GM12874 (cell line): ENCODE results near the gene SSMEM1.

Source experiments
- CTCF ChIP-seq: IDR thresholded peaks from 2 replicates; pipeline ENCODE4 v1.5.1; 2011; ENCODE audit warnings: low read depth, mild to moderate bottlenecking, control low read depth, low read length, moderate library complexity; ENCODE audit not compliant: insufficient read depth

The SSMEM1 gene

DNA sequence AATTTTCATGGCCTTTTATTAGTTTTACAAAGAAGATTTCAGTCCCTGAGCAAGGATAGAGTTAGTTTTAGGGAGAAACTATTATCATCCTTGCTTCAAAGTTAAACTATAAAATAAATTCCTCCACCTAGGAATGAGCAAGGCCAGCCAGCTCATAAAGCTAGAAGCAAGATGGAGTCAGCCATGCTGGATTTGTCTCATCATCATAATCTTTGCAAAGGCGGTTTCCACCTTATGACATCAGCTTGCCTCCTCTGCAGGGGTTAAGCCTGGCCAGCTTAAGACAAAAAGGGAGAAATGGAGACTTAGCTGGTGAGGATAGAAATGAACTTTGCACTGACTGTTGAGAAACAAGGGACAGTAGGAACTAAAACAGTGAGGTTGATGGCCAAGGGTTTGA is 18.7 kb downstream of the SSMEM1 start:
- TF ChIP-seq CTCF, result no peak

DNA sequence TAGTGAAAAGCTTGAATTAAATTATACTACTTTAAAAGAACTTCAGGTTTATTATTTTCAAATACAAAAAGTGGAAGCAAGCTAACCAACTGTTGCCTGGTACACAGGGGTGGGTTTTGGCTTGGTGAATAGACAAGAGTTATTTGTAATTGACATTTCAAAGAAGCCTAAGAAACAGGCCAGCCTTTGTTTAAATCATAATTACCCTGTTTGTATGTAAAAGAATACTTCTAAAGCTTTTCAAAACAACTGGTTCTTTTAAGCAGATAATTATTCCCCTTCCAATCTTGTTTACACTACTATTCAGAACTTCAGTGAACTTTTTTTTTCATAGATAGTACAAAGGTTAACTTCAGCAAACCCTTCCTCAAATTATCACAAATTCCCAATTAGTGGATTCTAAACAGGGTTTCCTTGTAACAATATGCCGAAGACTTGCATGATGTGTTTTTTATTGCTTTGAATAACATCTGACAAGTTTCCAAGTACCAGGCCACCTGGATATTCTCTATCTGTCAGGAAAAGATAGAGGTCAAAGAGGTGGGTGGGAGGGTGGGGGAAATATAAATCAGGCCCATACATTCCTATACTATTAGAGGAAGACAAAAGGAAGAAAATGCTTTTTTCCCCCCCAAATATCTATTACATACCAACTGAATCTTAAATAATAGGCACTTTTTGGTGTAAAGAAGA is 20.4 kb downstream of the SSMEM1 start:
- no peak for TF ChIP-seq CTCF

DNA sequence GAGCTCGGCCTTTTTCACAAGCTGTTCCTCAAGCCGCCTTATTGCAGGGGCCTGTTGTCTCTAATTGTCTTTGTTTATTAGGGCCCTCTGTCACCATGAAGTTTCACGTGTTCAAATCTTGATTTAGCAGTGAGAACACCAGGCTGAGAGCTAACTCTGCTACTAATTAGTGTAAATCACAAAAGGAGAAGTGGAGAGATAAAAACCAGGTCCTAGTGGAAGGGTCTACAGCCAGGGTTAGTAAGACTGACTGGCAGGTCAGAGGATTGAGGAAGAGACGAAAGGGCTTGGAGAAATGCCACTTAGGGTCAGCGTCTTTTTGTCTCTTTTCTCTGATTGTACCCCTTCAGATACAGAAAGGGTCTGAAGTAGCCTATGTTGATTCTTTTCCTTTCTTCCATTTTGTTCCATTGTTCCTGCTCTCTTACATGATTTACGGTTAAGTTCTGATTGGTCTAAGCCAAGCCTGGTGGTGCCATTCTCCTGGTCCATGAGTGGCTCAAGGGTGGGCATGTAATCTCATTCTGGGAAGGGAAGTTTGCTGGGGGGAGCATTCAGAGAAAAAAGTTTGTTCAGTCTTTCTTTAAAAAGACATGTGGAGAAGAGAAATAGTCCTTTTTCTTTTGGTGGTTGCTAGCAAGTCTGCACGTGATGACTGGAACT is 21.3 kb downstream of the SSMEM1 start:
- no peak for TF ChIP-seq CTCF

DNA sequence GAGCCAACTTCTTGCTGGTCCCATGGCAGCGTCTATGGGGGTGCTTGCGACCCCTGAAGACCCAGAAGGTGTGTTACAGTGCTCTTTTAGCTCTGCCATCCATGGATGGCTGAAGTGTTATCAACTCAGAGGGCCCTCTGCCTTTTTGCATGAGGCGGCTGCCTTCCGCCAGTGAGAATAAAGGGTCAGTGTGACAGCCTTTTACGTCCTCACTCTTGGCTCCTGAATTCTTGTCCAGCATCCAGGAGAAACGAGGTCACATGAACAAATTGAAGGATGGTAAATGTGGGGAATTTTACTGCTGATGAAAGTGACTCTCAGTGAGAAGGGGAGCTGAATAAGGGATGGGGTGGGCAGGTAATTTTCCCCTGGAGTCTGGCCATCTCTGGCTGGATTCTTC is 24.1 kb downstream of the SSMEM1 start:
- no peak for TF ChIP-seq CTCF

- no peak for TF ChIP-seq CTCF
These were observed 24.5 kb downstream of the SSMEM1 start for GRCh38 chr7:130232209-130232608.

GRCh38 chr7:130234078-130234477 is 26.4 kb downstream of the SSMEM1 start:
- no peak for TF ChIP-seq CTCF

- no peak for TF ChIP-seq CTCF
These were observed 32.6 kb downstream of the SSMEM1 start for GRCh38 chr7:130240240-130240639.
